HEK293T (cell line): Measurements from ENCODE around the gene SH2D2A.

Experiments
- FOXA1 ChIP-seq: fragments of 450-650 bp; IDR thresholded peaks from 2 replicates; pipeline ENCODE4 v1.6.1; 2016; ENCODE audit warnings: mild to moderate bottlenecking
- FOXM1 ChIP-seq: fragments of 450-650 bp; IDR thresholded peaks from 2 replicates; pipeline ENCODE4 v1.6.1; 2017; ENCODE audit warnings: mild to moderate bottlenecking, borderline replicate concordance
- HDGF ChIP-seq: fragments of 450-650 bp; IDR thresholded peaks from 2 replicates; pipeline ENCODE4 v1.6.1; 2017; ENCODE audit warnings: antibody characterized with exemption, borderline replicate concordance
- LEF1 ChIP-seq: fragments of 450-650 bp; IDR thresholded peaks from 2 replicates; pipeline ENCODE4 v1.6.1; 2017; ENCODE audit warnings: mild to moderate bottlenecking, borderline replicate concordance

DNA sequence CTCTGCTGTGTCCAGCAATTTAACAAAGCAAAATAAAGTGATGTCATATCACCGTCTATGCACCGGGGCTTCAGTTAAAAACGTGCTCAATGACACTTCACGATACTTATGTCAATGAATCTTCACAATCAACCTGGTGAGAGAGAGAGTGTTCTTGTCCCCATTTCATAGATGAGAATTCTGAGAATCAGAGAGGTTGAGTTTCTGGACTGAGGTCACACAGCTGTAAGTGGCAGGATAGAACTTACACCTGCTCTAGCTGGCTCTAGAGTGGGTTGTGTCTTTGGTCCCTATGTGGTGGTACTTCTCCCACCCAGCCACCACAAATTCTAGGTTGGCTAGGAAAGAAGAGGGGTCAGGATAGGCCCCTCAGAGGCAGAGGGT, 49.2 kb upstream of the SH2D2A start:
- TF ChIP-seq FOXM1 (no peak; the same call in 1 of the 2 replicates), LEF1 (no peak), FOXA1 (no peak), HDGF (no peak)
